ENCODE data around the gene RELB.

The RELB gene

GRCh38 chr19:45079911-45080370 lies 78.7 kb downstream of the RELB start:
- no peak for DNase-seq (ENCODE audit: low spot score)

DNA sequence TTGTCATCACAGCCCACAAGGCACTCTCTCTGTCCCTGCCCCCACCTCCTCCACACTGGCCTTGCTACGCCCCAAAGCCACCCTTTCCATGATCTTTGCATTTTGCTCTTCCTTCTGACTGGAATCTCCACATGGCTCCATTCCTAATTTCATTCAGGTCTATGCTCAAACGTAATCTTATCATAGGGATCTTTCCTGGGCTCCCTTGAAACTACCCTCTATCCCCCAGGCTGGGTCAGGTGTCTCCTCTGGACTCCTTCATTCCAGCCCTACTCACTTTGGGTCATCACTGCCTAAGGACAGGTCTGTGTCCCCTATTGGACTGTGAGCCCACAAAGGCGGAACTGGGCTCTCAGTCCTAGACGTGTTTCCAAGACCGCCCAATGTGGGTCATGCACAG lies 80.9 kb downstream of the RELB start:
- DNase-seq (ENCODE audit: low spot score) = no peak

DNA sequence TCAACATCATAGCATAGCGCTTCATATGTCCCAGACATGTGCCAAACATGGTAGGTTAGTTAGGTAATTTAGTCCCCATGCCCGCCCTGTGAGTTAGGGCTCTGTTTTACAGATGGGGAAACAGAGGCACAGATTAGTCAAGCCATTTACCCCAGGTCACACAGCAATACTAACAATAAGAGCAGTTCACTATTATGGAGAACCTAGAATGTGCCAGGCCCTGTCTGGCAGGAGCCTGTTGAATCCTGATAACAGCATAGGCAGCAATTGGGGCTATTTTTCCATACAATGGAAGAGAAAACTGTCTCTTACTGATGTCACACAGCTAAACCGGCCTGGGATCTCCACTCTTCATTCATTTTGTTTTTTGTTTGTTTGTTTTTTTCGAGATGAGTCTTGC lies 85.2 kb downstream of the RELB start:
- DNase-seq (ENCODE audit: low spot score) = no peak

GRCh38 chr19:45087531-45087930 lies 86.3 kb downstream of the RELB start:
- no peak for DNase-seq (ENCODE audit: low spot score)
